Stimulated activated CD8-positive, alpha-beta memory T cell treated with anti-CD3 and anti-CD28 coated beads, Interleukin-12 subunit alpha, Interleukin-12 subunit beta, amount 100 ng/mL, for 4 hours (primary cell): Measurements from ENCODE around the gene CKLF.
A peak's percentile ranks its signal among the peaks of the same experiment; 100 is the strongest.

Experiments
- DNase-seq: peaks from one replicate; pipeline ENCODE4 v3.0.0-alpha.2; 2020; ENCODE audit warnings: low read depth

The CKLF gene

GRCh38 chr16:66517586-66518263 is 34.7 kb upstream of the CKLF start:
- no peak for DNase-seq

- no peak for DNase-seq
Observed at GRCh38 chr16:66519482-66520373, 32.6 kb upstream of the CKLF start.

GRCh38 chr16:66520406-66521170 is 31.8 kb upstream of the CKLF start:
- no peak for DNase-seq

GRCh38 chr16:66521252-66521713 is 31.1 kb upstream of the CKLF start:
- no peak for DNase-seq

- peak; percentile 87 for DNase-seq
Observed at GRCh38 chr16:66521951-66522771, 30.2 kb upstream of the CKLF start.

- no peak for DNase-seq
Observed at GRCh38 chr16:66522816-66523590, 29.4 kb upstream of the CKLF start.

- no peak for DNase-seq
Observed at GRCh38 chr16:66523861-66524354, 28.5 kb upstream of the CKLF start.

GRCh38 chr16:66524601-66525164 is 27.7 kb upstream of the CKLF start:
- DNase-seq: no peak

- DNase-seq: no peak
Observed at GRCh38 chr16:66525396-66526180, 26.8 kb upstream of the CKLF start.

- DNase-seq: no peak
Observed at GRCh38 chr16:66528294-66528693, 24.1 kb upstream of the CKLF start.

- DNase-seq: no peak
Observed at GRCh38 chr16:66529475-66529874, 22.9 kb upstream of the CKLF start.

- no peak for DNase-seq
Observed at GRCh38 chr16:66534376-66534799, 18.0 kb upstream of the CKLF start.

- DNase-seq: no peak
Observed at GRCh38 chr16:66536525-66536924, 15.9 kb upstream of the CKLF start.

GRCh38 chr16:66537236-66537635 is 15.1 kb upstream of the CKLF start:
- DNase-seq: no peak

- DNase-seq: no peak
Observed at GRCh38 chr16:66538910-66539309, 13.5 kb upstream of the CKLF start.

- no peak for DNase-seq
Observed at GRCh38 chr16:66539623-66540469, 12.5 kb upstream of the CKLF start.

GRCh38 chr16:66541388-66542355 is 10.7 kb upstream of the CKLF start:
- no peak for DNase-seq
